NCI-H345 treated with DMSO at 0.1 percent for 48 hours (cell line): ENCODE data around the gene SORBS2.
A peak's percentile ranks its signal among the peaks of the same experiment; 100 is the strongest.

Experiments
- DNase-seq: peaks from one replicate; lab custom pipeline; 2025; ENCODE audit not compliant: unreplicated experiment; lab: John Stamatoyannopoulos, UW

SORBS2 gene

DNA sequence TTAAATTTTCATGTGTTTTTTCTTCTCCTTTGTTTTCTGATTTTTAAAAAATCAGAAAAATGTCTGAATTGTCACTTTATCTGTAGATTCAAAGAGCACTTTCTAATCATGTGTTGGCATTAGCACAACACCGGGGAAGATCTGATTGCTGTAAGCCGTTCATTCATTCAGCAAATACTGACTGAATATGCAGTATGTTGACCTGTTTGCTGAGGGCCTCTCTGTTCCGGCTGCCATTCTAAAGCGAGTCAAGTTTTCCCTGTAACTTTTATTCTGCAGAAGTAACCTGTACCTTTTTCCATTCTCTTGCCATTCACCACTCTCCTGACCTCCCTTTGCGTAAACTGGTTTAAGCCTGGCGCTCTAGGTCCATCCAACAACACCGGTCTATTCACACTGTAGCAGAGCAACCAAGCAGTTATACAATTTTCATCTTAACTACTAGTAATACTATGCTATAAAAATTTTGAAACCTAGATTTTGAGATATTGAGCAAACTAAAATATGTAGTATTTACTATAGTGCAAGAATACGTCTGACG, 6.7 kb downstream of the SORBS2 start:
- no peak for DNase-seq

GRCh38 chr4:185803022-185803421, 9.0 kb downstream of the SORBS2 start:
- no peak for DNase-seq

GRCh38 chr4:185801471-185801870, 10.5 kb downstream of the SORBS2 start:
- DNase-seq = no peak

- no peak for DNase-seq
Measured at GRCh38 chr4:185800266-185800945, 11.6 kb downstream of the SORBS2 start.

DNA sequence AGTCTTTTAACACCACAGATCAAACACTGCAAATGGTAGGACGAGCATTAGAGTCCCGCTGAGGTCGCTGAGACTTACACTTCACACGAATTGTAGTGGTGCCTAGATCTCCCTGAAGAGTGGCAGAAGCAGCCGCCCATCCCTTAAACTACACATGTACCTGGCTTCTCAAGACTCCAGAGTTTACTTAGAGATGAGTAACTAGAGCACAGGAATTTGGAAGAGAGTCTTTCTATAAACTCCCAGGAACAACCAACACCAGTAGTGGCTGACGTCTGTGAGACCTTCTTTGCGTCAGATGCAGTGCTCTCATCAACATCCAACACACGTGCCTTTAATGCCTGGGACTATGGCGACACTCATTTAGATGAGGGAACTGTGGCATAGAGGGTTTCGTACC, 12.6 kb downstream of the SORBS2 start:
- DNase-seq = no peak

GRCh38 chr4:185797596-185798338, 14.2 kb downstream of the SORBS2 start:
- DNase-seq = no peak

DNA sequence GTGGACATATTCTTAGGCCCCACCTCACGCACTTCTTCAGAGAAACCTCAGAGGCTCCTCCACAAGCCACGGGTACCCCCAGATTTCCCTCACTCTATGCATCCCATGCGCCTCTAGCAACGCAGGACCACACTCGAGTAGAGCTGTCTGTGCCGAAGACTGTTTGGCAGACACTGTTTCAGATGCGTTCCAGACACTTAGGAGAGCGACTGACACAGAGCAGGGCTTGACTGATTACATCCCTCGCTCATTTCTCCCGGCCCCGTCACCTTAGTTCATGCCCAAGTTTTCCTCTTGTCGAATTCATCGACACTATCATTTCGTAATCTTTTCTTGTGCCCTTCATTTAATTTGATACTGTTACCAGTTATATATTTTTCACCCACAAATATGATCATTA, 15.0 kb downstream of the SORBS2 start:
- no peak for DNase-seq

GRCh38 chr4:185796176-185796575, 15.8 kb downstream of the SORBS2 start:
- DNase-seq = no peak

DNA sequence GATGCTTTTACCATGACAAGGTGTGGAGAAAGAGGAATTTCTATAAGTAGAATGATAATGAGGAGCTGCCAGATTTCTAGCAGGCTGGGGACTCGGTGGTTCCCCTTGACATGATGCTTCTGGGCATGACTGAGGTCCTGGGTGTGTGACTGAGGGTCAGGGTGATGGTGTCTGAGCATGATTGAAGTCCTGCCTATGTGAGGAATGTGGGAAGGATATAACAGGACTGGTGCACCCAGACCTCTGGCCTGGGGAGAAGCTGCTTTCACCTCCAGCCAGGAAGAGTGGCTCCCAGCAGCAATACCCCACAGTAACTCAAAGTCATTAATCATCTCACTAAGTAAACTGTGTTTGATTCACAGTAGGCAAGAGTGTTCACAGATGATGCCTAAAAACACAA, 17.4 kb downstream of the SORBS2 start:
- no peak for DNase-seq

DNA sequence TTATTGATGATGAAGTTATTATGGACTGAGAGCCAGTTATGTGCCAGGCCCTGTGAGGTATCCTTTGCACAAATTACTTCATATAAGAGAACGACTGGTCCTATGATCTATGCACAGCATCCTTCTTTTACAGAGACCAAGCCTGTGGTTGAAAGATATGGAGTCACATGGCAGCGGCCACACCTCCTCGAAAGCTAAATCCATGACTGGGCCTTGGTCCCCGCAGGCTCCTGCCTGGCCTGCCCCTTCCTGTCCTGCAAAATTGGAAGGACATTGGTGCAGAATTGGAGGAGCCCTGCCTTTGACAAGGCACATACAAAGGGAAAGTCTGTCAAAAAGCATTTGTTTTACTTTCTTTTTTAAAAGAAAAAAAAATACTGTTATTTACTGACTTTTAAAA, 18.3 kb downstream of the SORBS2 start:
- DNase-seq = no peak

- DNase-seq = no peak
Measured at GRCh38 chr4:185793116-185793485, 18.9 kb downstream of the SORBS2 start.

GRCh38 chr4:185792384-185793115, 19.4 kb downstream of the SORBS2 start:
- peak; percentile 63 for DNase-seq

GRCh38 chr4:185787926-185788679, 23.9 kb downstream of the SORBS2 start:
- DNase-seq = peak; percentile 84

DNA sequence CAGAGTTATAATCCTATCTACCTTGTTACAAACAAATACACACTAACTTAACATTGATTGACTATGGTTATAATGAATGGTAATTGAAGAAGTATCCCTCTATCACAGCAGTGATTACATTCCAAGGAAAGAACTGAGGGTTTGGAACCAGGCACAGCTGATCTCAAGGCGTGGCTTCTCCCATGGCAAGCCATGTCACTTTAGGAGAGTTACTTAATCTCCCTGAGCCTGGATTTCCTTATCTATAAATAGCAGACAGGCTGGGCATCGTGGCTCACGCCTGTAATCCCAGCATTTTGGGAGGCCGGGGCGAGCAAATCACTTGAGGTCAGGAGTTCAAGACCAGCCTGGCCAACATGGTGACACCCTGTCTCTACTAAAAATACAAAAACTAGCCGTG, 25.6 kb downstream of the SORBS2 start:
- no peak for DNase-seq

- DNase-seq = no peak
Measured at GRCh38 chr4:185783574-185783973, 28.4 kb downstream of the SORBS2 start.

DNA sequence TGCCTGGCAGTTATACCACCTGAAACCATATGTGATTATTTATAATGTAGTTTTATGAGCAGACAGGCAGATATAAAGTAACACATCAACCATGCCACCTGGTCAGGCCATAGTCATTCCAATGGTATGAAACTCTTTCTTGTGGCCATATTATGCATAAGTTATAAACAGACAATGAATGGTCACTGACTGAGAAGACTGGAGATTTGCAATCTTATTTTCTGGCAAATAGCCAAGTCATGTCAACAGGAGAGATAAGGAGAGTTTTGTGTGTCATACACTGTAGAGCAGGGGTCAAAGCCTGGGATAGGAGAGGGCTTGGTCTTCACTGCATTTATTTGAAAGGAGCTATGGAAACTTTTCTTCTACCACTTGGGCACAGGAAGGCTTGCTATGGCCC, 29.5 kb downstream of the SORBS2 start:
- no peak for DNase-seq

GRCh38 chr4:185781555-185782215, 30.3 kb downstream of the SORBS2 start:
- no peak for DNase-seq

GRCh38 chr4:185780472-185780871, 31.5 kb downstream of the SORBS2 start:
- DNase-seq = no peak

GRCh38 chr4:185779517-185779916, 32.5 kb downstream of the SORBS2 start:
- no peak for DNase-seq

DNA sequence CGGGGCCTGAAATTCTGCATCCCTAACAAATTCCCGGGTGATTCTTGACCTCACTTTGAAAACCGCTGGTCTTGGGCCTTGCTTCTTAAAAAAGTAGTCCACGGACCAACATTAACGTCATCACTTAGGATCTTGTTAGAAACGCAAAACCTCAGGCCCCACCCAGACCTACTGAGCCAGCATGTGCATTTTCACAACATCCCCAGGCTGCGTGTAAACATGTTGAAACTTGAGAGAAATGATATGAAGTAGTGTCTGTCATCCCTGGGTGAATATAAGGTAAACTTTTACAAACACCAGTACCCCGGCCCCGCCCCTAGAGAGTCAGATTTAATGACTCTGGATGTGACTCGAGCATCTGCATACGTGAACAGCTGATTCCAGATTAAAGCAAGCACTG, 33.7 kb downstream of the SORBS2 start:
- no peak for DNase-seq
